GM23338 (cell line): ENCODE measurements around the gene CTCFL.

ENCODE experiments used
- CTCF ChIP-seq, 2 experiments: fragments of 200-600 bp in 1 of 2; sonication (generic) in 1 of 2; conservative IDR thresholded peaks; 2 replicates each; pipeline versions ENCODE4 v1.5.1 to v1.6.1; 2016 to 2017; ENCODE audit warnings: antibody characterized with exemption in 2 of 2, low read depth in 2 of 2, mild to moderate bottlenecking in 2 of 2, moderate library complexity in 1 of 2
- EZH2phosphoT487 ChIP-seq: fragments of 200-600 bp; sonication (generic); IDR thresholded peaks from one replicate; pipeline ENCODE4 v1.8.1; 2018; ENCODE audit warnings: antibody characterized with exemption; ENCODE audit not compliant: unreplicated experiment
- POLR2AphosphoS5 ChIP-seq: IDR thresholded peaks from 2 replicates; pipeline ENCODE4 v1.6.1; 2016; ENCODE audit warnings: antibody characterized with exemption, low read depth

DNA sequence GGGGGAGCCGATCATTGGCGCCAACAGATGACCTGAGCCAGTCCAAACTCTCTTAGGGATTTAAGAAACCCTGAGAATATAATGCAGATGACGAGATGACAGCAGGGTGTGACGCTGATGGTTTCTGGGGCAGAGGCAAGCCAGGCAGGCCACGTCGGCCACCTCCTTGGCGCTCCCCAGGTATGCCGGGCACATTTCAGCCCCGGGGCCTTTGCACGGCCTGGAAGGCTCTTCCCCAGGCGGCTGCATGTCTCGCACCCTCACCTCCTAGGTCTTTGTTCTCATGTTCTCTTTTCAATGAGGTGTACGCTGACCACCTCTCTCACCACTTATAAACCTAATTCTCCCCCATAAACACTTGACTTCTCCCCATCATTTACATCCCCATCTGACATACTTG lies 68.8 kb downstream of the CTCFL start:
- TF ChIP-seq EZH2phosphoT487 (no peak), POLR2AphosphoS5 (no peak), CTCF (conservative IDR thresholded peaks at IDR 0.05; ENCODE audit: low read depth in 2 of 2) (no peak)
